ENCODE measurements around the gene APOL4.
A peak's percentile ranks its signal among the peaks of the same experiment; 100 is the strongest.
"Not testable (repeated sequence)": the region's sequence is repeated elsewhere in the genome, so short reads cannot be mapped to it uniquely, and the experiment has no call there.

Gene APOL4

DNA sequence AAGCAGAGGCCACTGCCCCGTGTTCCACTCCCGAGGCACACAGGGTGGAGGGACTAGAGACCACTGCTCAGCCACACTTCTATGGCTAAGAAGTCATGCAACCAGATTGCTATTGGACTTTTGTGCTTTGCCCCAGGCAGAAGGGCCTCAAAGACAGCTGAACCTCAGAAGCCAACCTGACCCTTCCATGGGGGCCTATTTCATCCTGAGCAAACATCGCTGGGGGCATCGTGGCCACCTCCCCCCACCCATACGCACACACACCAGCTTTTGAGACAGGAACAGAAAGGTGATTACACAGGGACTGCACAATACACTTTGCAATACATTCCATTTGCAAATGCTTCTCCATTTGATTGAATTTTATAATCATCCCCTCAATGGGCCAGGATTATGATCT is 4.0 kb upstream of the APOL4 start:
- FAIRE-seq = not testable (repeated sequence)

DNA sequence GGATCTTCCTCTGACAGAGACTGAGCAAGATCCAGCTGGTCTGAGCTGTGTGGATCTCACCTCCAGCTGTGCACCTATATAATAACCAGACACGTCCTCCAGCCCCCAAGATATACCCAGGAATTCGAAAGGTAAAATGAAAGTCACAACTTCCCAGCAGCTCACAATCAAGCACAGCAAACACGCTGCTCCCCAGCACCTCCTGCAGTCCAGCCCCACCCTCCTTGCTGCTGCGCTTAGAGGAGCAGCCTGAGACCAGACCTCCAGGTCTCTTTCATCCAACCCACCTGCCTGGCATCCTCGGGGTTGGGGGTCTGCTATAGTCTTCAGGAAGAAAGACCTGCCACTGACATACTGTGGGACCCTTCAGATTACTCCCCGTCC is 3.0 kb upstream of the APOL4 start:
- FAIRE-seq = no peak

DNA sequence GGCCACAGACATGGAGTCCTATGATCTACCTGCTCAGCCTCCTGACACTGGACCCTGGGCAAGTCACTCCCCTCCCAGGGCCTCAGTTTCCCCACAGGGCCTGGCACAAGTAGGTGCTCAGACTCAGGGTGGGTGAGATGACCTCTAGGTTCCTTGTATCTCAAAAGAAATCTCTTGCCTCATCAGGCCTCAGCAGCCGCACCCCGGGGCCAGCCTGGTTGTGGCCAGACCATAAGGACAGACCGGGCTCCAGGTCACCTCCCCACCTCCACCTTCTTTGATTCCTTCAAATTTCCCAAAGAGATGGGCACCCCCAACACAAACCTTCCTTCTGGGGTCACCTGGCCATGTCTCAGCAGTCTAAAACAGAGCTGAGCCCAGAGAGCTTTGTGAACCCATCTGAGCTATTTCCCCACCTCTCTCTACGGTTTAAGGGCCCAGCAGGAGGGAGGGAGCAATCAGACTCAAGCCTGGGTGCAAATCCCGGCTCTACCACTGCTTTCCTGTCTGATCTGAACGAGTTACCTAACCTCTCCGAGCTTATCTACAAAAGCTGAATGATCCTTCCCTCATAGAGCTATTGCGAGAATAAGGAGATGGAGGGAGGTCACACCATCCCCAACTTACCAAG is 2.5 kb upstream of the APOL4 start:
- no peak for FAIRE-seq

DNA sequence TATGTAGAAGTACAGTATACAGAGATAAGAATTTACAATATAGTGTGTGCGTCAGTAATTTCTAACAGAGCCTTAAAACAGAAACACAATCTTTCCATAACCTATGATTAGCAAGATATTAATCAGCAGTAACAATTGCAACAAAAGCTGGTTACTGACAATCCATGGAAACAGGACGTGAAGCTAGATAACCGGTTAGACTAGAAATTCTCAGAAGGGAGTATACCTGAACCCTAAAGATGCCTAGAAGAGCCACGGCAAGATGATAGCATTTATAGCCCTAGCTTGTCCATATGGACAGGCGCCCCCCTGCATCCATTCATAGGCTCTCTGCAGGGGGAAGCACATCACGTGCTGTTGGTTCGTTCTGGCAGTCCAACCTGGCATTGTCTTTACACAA is 1.8 kb upstream of the APOL4 start:
- FAIRE-seq = not testable (repeated sequence)

DNA sequence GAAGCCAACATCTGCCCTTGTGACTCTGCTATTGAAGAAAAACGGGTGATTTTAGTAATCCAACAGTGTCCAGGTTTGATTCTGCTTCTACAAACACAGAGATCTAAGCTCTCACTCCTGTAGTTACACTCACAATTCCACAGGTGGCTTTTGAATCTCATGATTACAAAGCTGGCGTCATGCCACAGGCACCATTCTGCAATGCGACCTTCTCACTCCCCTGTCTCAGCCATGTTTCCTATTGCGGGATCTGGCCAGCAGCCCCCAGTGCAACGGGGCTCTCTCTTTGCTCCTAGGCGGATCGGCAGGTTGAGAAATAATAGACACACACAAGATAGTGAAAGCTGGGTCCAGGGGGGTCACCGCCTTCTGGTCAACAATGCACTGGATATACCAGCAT is 1.3 kb upstream of the APOL4 start:
- FAIRE-seq = not testable (repeated sequence)

DNA sequence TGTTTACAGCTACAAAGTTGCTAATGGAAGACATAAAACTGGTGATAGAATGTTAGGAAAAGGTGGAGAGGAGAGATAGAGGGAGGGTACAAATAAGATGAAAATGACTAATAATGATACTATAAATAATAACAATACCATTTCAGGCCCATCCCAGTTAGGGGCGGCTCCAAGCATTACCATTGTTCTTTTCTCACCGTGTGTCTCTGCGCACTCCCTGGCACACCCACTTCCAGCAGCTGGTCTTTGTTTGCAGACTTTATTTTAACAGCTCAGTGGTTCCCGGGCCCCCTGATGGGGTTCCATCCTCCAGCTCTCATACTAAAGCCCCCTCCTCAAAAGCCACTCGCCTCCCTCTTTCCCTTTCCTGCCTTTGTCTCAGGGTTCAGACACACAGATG is 584 bp downstream of the APOL4 start:
- peak; percentile 78 for FAIRE-seq

DNA sequence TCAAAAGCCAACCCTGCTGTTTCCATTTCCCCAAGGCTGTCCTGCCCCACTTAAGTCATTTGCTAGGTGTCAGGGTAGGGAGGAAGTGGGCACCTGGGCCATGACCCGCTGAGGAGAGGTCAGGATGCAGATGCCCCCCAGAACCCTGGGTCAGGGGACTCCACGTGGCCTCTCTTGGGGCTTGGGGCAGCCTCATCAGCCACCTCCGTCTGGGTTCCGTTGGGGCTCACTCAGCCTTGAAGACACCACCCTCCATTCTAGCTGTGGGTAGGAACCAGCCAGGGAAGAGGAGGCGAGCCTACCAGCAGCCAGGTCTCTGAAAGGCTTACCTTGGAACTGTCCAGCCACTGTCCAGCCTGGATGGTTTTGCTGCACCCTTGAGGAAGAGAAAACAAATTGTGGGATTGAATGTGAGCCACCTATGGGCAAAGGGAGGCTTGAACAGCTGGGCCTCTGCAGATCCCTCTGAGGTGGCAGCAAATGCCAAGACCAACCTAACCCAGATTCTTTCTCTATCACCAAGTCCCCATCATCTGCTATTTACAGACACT is 2.5 kb downstream of the APOL4 start:
- no peak for FAIRE-seq

DNA sequence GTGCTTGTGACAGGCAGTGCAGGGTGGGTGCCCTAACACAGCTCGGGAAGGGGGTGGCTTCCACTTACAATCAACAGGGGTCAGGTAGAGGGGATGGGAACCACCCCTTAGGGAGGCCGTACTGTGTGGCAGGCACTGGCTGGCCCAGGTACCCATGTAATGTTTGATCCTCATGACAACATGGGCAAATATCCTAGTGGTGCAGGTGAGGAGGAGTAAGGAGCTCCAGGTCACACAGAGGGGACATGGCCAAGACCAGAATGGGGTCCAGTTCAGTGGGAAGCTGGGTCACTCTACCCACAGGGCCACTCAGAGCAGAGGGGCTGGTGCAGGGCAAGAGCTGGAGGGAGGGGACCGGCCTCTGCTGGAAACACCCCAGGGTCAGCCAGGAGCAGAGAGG is 3.1 kb downstream of the APOL4 start:
- FAIRE-seq = no peak

DNA sequence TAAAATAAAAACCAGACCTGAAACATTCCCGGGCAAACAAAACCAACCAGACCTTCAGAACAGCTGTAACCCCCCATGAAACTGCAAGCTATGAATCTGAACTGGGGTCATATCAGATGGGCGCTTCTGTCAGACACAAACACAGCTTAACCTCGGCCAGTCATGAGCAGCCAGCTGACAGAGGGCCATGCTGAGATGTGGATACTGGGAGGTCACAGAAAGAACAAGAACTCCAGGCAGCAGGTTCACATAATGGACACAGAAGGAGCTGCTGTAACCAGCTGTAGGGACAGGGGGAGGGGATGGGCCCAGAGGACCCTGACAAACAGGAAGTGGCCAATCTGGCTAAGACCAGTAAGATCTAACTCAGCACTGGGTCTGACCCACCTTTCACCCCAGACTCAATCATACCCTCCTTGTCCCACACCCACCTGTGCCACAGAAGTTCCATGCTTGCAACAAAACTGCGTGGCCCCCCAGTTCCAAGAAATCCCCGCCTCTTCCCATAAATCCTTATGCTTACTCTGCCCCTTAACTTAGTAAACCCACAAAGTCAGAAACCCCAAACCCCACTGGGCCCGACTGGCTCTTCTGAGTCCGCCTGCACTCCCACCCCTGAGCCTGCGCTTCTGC is 4.0 kb downstream of the APOL4 start:
- FAIRE-seq = no peak

DNA sequence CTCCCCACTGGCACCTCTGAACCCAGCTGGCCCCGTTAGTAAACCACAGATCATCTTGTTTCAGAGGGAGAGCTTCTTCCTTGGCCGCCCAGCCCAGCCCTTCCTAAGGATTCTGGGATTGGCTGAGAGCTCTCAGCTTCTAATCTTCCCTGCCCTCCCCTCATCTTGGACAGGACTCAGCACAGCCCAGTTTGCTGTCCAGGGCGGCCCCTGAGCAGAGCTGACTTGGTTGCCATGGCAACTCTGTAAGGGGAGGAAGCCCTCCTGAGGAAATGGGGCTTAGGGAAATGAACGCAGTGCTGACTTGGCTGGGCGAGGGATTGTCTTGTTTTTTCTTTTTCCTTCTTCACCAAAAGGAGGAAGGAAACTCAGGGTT is 4.6 kb downstream of the APOL4 start:
- FAIRE-seq = no peak

DNA sequence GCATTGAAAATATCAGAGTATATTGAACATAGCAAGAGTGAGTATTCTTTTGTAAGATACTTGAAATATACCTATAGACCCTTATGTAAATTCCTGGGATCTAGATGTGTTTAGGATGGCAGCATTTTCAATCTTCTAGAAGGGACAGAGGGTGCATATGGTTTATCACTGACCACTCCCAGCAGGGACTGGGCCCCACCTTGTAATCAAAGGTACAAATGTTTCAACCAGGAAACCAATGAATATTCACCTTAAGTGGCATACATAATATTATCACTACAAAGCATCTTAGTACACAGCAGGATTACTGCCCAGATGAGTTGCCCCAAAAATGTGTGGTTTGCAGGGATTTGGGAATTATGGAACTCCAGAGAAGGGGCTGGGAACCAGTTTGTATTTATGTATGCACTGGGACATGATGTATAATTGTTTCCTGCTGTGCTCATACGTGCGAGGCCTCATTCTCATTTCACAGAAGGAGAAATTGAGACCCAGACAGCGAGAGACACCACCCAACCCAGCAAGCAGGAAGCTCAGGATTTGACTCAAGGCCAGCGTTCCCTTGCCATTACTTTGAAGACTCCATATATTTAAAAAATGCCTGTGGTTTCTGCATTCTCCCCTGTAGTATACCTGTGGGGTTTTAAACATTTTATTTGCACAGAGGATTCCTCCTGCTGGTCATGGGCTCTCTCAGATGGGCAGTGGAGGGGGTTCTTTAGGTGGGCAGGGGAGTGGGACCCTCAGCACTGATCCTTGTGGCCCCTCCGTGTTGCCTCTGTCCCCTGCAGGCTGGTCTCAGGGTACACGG is 5.2 kb downstream of the APOL4 start:
- FAIRE-seq = no peak

DNA sequence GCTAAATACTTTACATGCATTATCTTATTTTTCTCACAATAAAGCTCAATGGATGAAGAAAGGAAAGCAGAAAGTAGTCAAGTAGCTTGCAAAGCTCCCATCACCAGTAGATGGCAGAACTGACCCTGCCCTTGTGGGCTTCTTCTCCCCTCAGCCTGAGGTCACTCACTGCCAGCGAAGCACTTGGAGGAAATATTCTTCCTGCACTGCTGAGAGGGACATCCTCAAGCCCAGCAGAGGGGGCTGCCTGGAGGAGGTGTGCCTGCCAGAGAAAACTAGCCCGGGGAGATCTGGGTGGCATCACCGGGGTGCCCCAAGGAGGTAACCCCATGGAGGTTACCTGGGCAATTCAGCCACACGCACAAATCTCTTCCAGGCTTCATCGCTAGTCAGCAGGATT is 6.6 kb downstream of the APOL4 start:
- FAIRE-seq = peak; percentile 79

DNA sequence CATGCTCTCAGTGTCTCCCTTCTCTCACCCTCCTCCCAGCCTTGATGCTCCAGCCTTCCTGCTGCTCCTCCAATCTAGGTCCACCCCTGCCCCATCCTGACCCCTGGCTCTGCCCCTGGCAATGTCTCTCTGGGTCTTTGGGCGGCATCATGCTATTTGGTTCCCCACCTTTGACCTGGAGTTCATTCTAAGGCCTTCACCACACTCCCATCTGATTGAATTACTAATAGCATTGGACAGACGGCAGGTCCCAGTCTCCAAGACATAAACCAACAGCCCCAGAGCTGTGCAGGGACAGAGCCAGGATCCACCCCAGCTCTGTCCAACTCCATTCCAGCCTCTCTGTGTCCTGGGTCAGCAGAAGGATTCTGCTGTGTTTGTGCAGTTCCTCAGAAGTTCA is 7.2 kb downstream of the APOL4 start:
- FAIRE-seq = no peak

DNA sequence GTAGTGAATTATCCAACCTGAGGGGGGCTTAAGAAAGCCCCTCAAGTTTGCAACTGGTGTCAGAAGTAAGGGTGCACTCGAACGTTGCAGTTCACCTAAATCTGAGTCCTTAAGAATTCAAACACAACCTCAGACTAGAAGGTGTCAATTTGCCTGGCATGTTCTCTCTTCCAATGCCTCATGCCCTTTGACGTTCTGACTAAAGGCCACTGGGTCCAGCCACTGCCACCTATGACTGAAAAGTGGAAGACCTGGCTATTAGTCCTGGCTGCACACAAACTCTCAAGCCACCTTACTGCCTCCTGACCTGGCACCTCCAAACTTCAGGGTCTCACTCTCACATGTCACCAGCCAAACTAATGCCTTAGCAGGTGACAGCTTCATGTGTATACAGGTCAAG is 8.0 kb downstream of the APOL4 start:
- FAIRE-seq = no peak

DNA sequence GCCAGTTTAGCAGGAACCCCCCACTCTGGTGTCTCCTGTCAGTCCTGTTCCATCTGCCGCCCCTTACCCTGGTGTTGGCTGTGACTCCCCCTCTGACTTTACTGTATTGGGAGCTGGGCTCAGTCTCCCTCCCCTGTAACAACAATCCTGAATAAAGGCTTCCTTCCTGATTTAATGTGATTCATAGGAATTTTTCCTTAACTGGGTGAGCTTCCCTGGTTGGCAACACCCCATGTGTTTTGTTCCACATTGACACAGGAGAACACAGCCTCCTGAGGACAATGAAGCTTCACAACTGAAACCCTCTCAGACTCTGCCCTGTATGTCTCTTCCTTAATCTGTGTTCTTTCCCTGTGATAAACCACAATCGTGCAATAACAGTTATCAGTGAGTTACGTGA is 8.4 kb downstream of the APOL4 start:
- no peak for FAIRE-seq

DNA sequence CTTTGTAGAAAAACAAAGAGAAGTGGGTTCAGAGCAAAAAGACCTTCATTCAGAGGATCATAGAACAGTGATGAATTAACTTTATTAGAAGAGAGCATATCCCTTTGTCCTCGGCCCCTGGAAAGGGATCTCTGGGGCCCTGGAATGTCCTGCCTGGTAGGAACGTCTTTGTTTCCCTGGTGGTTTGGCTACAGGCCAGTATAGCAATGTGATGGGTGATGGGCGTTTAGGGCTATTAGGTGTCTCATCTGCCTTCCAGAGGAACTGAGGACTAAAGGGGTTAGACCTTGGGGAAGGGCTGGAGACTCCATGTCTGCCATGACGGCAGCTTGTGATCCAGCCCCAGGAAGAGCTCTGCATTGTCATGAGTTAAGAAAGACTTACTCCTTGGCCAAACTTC is 9.1 kb downstream of the APOL4 start:
- no peak for FAIRE-seq

DNA sequence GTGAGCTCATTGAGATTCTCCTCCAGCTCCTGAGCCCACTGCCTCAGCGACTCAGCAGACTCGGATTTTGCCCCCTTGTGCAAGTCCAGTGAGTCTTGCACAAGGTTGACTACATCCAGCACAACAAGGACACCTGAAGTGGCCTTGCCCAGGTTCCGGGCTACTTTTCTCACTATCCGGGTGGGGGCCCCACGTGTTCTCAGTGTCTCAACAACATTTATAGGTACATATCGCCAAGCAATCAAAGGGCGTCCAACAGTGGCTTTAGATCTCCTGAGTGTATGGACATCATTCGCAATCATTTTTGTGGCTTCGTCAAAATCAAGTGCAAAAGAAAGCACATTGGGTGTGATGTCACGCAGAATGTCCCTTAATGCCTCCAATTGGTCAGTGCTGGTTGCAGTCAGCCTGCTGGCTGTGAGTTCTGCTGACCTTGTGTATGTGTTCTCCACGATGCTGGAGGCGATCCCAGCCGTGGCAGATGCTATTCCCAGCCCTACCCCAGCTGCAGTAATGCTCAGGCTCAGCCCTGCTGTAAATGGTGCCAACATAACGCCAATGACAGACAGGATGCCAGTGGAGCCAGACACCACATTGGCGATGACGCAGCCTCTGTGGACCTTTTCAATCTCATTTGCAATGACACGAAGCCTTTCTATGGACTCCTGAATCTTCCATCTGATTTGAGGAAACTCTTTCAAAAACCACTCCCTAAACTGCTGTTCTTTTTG is 10.3 kb downstream of the APOL4 start:
- no peak for FAIRE-seq

DNA sequence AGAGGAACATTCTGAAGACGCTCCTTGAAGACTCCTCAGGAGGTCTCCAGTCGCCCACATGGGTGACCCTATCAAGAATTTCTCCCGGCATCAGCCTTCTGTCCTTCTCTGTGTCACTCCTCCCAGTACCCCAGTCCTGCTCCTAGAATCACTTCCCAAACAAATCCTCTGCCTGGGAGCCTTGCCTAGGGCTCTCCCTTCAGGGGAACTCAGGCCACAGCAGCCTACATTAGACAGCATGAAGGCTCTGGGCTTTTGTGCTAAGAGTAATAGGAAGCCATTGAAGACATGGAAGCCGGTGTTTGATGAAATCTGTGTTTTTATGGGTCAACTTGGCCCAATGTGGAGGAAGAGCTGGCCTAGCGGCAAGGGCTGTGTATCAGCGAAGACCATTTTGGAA is 13.7 kb downstream of the APOL4 start:
- not testable (repeated sequence) for FAIRE-seq

DNA sequence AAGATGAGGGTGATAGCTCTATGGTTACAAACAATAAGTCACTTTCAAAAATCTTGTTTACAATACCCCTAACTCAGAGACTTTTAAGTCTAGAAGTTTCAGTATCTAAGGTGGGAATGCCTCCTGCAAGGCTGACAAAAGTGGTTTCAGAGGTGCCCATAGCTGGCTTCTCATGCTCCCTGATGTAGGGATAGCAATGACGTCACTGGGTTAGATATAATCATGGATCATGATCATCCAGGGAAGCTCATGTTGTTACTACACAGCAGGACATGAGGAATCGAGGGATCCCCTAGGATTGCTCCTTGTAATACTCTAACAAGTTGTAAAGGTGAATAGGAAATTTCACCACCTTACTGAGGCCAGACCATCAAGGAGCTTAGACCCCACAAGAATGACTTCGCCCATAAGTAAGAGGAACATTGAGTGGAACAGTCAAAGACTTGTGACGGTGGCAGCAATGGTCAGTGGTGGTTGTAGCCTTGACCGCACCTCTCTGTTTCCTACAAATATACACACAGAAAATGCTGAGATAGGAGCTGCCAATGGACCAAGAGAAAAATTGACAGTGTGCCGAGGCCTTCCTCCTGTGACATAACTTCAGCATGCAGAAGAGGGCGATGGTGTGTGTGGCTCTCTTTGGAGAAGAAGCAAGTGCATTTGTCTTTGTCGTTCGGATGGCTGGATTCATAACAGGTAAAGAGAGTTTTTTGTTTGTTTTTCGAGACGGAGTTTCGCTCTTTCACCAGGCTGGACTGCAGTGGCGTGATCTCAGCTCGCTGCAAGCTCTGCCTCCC is 15.6 kb downstream of the APOL4 start:
- FAIRE-seq = no peak

DNA sequence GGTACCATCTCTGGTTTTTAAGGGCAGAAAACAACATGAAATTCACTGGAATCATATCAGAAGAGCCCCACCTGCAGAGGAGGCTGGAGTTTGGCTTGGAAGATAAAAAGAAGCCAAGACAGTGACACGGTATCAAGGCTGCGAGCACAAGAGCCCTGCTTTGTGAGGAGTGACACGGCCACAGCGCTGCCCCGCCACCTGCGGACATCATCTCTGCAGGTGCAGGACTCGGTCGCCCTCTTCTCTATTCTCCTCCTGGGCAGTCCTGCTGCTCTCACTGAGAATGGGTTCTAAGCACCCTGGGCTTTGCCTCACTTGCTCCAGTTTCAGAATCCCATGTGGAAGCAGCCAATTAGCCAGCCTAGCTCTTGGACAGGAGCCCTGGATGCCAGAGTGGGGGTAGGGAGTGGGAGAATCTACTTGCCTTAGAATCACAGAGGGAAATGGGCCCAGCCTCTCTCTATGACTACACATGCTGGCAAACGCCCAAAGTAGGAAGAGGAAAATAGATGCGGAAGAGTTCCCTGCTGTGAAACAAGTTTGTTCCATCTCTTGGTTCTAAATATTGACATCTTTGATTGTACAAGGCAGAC is 17.1 kb downstream of the APOL4 start:
- FAIRE-seq = no peak

DNA sequence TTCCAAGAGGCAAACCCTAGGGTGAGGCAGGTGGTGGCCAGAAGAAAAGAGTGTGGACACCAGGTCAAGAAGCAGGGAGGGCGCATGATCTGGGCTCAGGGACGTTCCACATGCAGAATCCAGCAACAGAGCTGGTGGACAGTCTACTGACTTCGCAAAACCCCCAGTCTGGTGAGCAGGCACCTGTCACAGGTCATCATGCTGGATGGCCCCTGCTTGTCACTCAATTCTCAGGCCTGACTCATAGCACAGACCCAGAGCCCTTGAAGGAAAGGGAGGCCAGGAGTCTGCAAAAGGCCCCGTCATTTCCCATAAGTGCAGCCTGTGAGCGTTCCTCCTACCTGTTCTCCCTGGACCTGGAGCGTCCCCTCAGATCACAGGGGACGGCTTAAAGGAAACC is 18.2 kb downstream of the APOL4 start:
- no peak for FAIRE-seq

DNA sequence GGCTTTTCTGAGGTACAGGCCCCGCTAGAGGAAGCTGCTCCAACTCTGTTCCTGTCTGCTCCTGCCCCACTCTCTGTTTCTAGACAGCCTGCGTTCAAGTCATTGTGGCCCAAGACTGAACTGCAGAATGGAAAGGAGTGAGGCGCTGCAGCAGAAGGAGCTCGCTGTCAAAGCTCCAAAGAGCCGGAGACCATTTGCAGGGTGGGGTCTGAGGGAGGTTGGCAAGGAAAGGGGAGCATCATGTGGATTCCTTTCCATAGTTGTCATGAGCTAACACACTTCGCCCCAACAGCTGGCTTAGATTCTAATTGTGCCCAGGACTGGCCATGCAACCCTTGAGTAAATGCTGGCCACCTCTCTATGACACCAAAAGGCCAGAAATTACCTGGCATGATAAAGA is 18.8 kb downstream of the APOL4 start:
- no peak for FAIRE-seq

Measured in endometrium (tissue), 2 donors.